Measurements from ENCODE around the gene SCARB1.

The SCARB1 gene

DNA sequence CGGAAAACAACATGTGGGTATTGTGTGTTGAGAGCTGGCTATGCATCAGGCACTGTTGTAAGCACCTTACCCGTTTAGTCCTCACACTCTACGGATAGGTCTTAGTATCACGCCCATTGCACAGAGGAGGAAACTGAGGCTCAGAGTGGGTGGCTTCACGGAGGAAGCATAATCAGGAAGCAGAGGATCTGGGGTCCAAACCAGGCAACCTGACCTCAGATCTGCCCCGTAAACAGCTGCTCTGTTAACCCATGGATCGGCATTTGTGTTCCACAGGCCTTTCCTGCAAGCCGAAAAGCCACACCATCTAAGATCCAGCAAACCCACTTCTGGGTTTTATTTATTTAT, 107.9 kb downstream of the SCARB1 start:
- DNase-seq, result no peak

DNA sequence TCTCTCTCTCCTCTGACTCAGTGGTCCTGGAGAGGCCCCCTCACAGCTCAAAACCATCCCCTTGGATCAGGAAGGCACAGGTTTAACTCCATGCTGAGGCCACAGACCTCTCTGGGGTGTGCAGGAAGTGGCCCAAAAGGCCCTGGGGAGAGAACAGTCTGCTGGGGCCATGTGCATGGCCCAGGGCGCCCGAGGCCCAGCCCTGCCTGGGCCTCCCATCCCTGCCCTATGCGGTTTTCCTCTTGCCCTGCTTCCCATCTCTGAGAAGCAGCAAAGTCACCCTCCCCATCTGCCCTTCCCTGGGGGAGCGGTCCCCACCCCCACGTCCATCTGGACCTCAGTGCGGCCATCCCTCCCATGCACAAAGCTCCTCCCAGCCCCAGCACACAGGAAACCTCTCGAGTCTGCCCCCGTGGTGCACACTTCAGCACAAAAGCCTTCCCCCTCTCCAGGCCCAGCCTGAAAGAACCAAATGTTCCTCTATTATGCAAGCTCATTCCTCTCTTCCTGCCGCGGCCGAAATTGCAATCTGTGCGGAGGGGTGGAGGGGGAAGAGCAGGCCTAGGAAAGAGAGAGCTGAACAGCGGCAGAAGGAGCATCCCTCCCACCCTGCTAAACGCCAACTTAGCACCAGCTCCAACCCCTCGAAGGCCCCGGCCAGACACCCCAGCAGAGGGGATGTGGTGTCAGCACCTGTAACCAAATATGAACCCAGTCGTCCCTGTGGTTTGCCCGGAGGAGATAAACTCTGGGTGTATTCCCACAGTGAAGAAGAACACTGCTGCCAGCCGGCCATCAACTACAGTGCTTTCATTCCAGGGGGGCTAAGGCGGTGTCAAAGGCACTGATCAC, 108.5 kb downstream of the SCARB1 start:
- peak; percentile 89 for DNase-seq

DNA sequence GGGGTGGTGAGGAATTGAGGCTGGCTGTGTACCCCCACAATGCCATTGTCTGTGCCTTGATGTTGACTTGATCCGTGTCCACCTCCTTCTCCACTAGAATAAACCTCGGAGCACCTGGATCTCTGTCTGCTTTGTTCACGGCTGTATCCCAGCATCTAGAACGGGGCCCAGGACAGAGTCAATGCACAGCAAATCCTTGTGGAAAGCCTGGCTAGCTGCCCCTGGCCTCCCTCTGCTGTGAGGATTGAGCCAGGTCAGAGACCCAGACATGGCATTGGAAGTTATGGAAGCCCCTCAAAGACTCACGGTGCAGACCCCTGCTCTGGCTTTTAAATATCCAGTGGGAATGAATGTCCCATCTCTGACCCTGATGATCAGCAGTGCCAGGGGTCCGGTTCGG, 109.2 kb downstream of the SCARB1 start:
- no peak for DNase-seq

DNA sequence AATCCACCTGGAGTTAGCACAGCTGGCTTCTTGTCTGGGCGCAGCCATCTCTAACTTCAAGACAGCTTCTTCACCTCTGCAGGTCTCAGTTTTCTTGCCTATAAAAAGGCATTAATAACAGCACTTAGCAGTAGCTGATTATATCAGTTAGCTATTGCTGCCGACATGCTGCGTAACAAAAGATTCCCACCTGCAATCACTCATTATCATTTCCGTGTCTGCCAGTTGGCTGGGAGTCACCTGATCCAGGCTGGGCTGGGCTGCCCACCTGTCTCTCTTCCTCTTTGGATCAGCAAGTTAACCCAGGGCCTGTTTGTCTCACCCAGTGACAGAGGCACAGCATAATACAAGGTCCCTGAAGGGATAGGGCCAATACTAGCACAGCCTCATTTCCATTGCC, 109.7 kb downstream of the SCARB1 start:
- no peak for DNase-seq

DNA sequence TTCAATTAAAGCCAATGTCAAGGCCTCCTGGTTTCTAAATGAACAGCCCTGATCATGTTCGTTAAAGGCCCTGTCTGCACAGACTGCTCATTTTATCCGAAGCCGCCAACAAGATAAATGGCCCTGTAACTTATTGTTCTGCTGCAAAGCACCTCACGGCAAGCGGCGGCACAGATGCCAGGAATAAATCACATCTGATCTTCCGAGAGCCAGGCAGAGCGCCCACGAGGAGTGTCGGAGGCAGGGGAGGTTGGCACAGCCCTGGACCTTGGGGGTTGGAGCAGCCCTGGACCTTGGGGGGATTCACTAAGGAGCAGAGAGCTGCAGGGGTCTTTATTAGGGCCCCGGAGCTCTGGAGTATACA, 110.5 kb downstream of the SCARB1 start:
- DNase-seq, result no peak

DNA sequence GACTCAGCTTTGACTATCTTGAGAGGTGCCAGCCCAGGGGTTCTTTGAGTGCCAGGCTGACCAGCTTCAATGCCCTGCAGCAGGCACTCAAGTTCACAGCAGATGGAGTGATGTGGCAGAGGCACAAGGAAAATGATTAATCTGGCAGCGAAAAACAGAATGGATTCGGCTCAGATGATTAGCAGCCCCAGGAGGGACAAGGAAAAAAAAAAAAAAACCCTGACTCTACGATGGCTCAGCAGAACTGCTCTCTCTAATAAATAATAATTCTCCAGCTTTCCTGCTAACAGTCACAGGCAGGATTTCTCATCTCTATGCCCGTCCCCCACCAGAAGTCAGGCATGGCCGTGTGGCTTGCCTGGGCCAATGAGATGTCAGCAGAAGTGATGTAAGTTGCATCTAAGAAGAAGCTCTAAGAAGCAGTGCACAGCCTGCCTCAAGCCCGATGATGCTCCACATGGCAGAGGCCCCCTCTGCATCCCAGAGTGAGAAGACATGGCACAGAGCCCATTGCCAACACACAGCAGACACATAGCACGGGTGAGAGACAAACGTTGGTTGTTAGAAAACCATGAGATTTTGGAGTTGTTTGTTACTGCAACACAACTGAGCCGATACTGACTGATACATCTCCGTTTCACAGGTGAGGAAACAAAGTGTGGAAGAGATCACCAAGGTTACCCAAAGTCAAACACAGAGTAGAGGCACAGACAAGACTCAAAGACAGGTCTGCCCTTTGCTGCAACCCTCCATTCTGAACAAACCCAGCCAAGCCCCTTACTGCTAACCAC, 111.0 kb downstream of the SCARB1 start:
- DNase-seq, result no peak

DNA sequence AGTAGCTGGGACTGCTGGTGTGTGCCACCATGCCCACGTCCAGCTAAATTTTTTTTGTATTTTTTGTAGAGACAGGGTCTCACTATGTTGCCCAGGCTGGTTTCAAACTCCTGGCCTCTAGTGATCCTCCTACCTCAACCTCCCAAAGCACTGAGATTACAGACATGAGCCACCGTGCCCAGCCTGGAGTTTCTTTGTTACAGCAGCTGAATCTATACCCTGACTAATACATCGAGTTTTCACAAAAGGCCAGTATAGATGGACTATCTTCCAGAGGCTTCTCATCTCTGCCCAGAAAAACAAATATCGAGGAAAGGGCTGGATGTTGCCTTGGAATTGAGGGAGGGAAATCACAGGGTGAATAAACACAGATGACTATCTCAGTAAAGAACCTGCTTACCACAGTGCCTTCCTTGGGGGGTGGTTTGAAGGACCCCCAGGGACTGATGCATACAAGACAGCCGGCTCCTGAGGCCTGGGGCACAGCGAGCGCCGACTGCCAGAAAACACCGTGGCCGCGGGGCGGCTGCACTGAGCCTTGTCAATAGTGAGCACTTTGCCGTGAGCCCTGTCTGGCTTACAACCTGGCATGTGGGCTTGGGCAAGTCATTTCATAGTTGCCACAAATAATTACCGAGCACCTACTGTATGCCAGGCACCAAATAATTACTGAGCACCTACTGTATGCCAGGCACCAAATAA, 111.9 kb downstream of the SCARB1 start:
- DNase-seq, result no peak

DNA sequence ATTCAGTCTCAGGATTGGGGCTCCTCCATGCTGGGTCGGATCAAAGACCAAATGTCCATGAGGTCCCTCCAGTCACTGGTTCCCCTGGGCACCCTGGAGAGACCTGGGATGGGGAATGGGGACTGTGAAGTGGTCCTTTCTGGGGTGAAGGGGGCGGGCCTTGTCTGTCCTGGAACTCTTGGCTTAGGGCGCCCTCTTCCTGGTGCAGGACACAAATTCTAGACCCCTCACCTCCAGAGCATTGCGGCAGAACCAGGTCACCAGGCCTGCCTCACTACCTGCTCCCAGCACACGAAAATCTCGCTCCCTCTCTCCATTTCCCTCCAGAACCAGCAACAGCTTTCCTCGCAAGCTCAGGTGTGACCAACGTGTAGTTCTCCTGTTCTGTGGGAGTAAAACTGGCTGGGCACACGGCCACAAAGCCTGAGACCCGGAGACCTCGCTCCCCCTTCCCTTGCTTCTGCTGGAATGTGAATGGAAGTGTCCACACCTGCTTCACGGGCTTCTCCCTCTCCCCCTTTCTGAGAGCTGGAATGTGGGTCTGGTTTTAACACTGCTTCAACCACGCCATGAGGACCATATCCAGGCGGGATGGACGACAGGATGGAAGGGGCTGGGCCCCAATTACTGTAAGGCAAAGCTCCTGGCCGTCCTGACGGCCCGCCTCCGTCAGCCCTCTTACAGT, 112.7 kb downstream of the SCARB1 start:
- DNase-seq, result peak; percentile 65

DNA sequence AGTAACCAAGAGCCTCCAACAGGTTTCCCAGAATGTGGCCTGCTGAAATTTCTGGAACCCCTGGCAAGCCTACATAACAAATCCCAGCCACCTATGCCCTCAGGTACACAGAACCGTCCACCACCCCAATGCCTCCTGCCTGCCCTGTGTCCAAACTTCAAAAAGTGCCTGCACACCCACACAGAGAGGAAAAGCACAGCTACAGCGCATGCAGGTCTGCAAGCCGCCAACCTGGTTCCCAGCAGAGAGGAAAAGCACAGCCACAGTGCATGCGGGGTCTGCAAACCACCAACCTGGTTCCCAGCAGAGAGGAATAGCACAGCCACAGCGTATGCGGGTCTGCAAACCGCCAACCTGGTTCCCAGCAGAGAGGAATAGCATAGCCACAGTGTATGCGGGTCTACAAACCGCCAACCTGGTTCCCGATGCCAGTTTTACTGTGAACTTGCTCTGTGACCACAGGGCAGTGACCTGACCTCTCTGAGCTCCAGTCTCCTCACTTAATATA, 113.5 kb downstream of the SCARB1 start:
- DNase-seq, result no peak

DNA sequence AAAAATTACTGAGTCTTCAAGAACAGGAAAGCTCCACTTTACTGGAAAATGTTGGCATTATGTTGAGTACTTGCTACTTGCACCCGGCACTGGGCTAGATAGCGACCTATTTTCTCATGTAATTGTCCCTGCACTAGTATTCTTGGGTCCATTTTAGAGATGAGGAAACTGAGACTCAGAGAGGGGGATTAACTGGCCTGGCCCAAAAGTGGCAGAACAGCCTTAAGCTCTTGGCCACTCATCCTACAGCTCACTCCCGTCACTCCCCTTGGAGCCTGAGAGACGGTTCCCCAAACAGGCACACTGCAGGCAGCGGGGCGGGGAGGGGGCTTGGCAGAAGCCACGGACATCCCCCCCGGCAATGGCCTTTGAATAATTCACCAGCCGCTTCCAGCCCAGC, 113.9 kb downstream of the SCARB1 start:
- no peak for DNase-seq

DNA sequence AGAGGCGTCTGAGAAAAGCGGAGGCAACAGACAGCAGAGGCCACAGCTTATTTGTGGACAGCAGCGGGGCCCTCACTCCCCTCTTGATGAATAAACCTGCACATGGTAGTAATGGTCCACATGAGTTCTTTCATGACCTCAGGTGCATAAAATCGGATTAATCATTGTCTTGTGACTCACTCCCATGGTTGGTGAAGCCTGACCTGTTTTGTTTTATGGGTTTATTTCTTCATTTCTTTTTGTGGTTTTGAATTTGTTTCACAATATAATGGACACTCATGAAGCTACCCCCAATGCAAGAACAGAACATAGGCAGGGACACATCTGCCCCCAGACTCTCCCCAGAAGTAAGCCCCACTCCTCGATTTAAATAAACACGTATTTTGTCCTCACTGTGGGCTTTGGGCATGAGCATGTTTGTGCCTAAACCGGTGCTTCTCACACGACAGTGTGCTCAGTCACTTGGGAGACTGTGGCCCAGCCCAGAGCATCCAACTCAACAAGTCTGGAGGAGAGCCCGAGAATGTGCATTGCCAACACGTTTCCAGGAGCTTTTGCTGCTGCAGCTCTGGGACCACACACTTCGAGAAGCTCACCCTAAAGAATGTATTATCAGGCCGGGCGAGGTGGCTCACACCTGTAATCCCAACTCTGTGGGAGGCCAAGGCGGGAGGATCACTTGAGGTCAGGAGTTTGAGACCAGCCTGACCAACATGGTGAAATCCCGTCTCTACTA, 116.1 kb downstream of the SCARB1 start:
- no peak for DNase-seq

DNA sequence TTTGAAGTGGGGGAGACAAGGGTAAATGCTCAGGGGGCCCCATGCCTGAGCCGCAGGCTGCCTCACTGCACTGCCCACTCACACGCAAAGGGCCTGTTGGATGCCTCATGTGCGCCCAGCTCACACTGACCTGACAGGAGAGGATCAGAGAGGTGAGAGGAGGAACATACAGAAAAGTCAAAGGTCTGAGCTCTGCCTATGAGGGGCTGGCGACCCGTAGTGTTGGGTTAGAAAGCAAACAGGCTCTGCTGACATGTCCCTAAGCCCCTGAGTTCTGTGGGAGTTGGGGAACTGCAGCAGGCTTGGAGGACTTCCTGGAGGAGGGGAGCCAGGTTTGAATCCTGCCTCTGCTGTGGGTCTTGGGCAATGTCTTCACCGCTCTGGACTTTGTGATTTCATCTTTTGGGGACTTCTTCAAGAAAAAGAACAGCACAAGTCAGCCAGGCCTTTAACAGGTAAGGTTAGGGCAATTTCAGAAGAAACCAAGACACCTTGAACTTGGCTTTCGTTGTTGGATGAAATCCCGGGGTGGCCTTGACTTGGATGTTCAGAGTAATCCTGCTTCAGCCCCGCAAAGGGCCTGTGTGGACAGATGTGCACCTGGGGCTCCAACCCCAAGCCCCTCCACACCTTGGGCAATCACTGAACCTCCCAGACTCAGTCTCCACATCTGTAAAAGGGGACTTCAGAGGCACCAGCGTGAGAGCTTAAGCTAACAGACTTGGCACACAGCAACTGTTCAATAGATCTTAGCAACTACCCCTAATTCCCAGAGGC, 116.8 kb downstream of the SCARB1 start:
- no peak for DNase-seq

DNA sequence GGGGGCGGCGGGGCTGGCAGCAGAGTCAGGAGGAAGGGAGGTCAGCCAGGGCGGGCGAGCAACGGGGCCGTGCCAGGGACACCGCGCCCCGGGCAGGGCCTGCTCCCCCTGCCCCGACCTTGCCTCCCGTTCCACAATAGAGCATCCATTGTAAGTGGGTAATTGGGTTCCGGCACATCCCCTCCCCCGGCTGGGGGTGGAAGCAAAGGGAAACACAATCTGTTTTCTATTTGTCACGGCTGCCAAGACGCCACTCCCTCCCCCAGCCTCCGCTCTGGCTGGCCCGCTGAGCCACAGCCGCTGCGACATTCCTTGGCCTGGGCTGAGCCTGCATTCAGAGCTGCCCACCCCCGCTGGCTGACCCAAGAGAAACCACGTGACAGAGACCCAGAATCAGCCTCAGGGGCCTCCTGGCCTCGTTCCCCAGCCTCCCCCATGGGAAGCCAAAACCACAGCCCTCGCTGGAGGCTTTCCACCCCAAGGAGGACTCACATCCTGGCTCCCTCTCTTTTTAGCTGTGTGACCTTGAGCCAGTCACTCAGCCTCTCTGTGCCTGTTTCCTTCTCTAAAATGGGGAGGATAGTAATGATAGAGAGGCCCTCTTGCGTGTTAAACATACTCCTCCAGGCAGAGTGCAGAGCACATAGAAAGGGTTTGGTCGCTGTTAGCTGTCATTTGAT, 117.6 kb downstream of the SCARB1 start:
- peak; percentile 98 for DNase-seq

DNA sequence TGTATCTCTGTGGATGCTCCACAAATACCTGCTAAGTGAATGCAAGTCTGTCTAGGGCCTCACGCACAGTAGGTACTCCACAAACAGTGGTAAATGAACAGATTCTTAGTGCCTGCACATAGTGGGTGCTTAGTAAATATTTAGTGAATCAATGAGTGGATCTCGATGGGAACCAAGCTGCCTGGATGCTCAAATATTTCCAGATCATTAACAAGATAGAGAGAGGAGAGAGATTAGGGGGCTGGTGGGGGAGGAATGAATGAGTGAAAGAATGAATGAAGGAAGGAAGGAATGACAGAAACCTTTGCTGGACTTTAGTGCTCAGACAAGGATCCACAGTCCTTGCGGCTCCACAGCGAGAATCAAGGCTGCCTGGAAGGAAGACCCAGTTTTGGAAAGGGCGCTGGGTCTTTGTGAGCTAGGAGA, 118.2 kb downstream of the SCARB1 start:
- no peak for DNase-seq

DNA sequence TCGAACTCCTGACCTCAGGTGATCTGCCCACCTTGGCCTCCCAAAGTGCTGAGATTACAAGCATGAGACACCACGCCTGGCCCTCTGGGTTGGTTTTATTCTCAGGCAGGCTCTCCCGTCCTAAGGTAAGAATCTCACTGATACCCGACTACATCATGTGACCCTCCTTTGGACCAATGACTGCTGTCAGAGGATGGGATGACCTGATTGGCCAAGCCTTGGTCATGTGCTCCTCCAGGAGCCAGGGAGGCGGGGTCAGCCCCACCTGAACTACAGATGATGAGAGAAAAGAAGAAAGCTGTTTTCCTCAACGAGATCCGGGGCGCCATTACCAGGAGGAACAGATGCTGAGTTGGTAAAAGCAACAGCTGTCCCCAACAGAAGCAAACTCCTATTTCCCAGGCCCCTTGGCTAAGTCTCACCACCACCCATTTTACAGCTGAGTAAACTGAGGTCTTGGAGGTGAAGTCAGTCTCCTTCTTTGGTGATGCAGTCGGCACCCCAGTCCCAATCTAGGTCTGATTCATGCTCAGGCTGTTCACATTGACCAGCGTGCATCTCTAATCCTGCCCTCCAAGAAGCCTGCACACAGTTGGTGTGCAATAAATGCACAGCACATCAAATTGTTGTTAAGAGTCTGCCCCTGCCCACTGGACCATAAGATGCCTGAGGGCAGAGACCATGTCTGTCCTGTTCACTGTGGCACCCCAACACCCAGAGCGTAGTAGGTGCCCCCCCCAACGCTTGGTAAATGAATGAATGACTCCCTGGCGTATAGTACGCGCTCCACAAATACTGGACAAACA, 118.8 kb downstream of the SCARB1 start:
- DNase-seq, result peak; percentile 36

DNA sequence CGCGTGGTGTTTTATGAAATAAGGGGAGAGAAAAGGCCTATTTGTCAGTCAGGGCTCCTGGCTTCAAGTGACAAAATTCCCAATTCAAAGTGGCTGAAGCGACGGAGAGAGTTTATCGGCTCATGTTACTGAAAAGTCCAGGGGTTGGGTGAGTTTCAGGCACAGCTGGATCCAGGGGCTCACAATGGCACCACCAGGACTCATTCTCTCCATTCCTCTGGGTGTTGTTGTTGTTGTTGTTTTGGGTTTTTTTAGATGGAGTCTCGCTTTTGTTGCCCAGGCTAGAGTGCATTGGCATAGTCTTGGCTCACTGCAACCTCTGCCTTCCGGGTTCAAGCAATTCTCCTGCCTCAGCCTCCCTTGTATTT, 119.4 kb downstream of the SCARB1 start:
- DNase-seq, result no peak

DNA sequence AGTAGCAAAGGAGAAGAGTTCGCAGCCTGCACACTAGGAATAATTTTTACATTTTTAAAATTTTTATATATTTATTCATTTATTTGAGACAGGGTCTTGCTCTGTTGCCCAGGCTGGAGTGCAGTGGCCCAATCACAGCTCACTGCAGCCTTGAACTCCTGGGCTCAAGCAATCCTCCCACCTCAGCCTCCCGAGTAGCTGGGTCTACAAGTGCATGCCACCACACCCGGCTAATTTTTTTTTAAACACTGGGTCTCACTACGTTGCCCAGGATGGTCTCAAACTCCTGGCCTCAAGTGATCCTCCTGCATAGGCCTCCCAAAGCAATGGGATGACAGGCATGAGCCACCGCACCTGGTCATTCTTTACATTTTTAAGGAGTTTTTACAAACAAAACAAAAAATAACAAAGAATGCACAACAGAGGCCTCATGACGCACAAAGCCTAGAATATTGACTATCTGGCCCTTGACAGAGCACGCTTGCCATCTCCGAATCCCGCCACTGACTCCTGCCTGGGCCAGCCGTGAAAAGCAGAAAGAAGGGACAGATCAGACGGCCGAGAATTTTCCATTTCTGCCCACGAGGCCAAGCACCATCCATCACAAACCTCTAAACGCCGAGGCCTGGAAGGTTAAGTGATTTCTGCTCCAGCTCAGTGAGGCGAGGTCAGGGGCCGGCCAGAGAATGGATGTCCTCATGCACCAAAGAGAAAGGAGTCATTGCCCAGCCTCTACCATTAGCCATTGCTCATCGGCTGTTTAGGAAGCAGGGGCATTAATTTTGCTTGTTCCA, 120.0 kb downstream of the SCARB1 start:
- DNase-seq, result no peak

DNA sequence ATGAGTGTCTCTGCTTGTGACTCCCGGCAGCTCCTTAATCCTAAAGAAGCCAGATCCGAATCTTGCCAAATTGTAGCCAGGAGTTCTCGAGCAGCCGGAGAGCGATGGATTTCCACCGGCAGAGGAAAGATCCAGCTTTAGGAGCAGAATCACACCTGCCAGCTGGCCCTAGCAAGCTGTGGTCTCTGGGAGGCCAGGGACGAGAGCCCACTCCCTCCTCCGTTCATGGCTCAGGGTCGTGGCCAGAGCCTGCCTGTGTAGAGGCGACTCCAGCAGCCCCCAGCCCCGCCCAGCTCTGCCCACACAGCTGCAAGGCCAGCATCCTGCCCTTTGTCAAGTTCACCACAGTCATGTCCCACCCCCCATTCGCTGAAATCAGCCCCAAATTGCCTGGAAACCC, 121.0 kb downstream of the SCARB1 start:
- no peak for DNase-seq

DNA sequence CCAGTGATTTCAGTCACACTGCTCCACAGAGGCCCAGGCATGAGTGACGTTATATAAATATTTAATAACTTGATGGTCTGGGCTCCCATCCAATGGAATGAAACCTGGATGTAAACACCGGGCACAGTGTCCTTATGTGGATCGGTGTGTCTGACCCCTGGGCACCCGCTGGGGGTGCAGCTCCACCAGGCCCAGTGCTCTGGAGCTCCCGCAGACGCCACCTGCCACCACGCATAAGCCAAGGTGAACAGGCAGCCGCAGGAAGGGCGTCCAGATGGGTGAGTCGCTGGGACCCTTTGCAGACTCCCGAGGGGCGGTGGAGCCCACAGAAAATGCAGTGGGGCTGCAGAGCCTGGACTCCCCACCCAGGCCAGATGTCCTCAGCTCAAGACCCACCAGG, 121.6 kb downstream of the SCARB1 start:
- peak; percentile 13 for DNase-seq

Data from eye (tissue), 1 donor.